Activated CD4-positive, alpha-beta T cell treated with anti-CD3 and anti-CD28 coated beads, Interleukin-2, amount 50 U/mL, for 4 hours (primary cell): Measurements from ENCODE around the gene FTO.

Experiments
- DNase-seq, 2 experiments: peaks; one replicate each; pipeline ENCODE4 v3.0.0-alpha.2; 2020

FTO gene

GRCh38 chr16:53756275-53756996 lies 52.5 kb downstream of the FTO start:
- no peak for DNase-seq

GRCh38 chr16:53757971-53758609 lies 54.1 kb downstream of the FTO start:
- DNase-seq = no peak

- no peak for DNase-seq
Measured at GRCh38 chr16:53761962-53762703, 58.2 kb downstream of the FTO start.

GRCh38 chr16:53766304-53767016 lies 62.5 kb downstream of the FTO start:
- DNase-seq = no peak

- no peak for DNase-seq
Measured at GRCh38 chr16:53768167-53768566, 64.2 kb downstream of the FTO start.

GRCh38 chr16:53768593-53768992 lies 64.6 kb downstream of the FTO start:
- no peak for DNase-seq

GRCh38 chr16:53769185-53769584 lies 65.2 kb downstream of the FTO start:
- DNase-seq = no peak

GRCh38 chr16:53769787-53770186 lies 65.8 kb downstream of the FTO start:
- no peak for DNase-seq

- DNase-seq = no peak
Measured at GRCh38 chr16:53770641-53771040, 66.7 kb downstream of the FTO start.

GRCh38 chr16:53771655-53772497 lies 67.9 kb downstream of the FTO start:
- no peak for DNase-seq

GRCh38 chr16:53773150-53773846 lies 69.3 kb downstream of the FTO start:
- DNase-seq = no peak

GRCh38 chr16:53773881-53774280 lies 69.9 kb downstream of the FTO start:
- no peak for DNase-seq

GRCh38 chr16:53775106-53775820 lies 71.3 kb downstream of the FTO start:
- DNase-seq = no peak

GRCh38 chr16:53775821-53776431 lies 72.0 kb downstream of the FTO start:
- no peak for DNase-seq

- no peak for DNase-seq
Measured at GRCh38 chr16:53779186-53779585, 75.2 kb downstream of the FTO start.

GRCh38 chr16:53780051-53780450 lies 76.1 kb downstream of the FTO start:
- no peak for DNase-seq

- DNase-seq = no peak
Measured at GRCh38 chr16:53781023-53781605, 77.2 kb downstream of the FTO start.

GRCh38 chr16:53782148-53782547 lies 78.2 kb downstream of the FTO start:
- DNase-seq = no peak

GRCh38 chr16:53784291-53784690 lies 80.3 kb downstream of the FTO start:
- no peak for DNase-seq

- no peak for DNase-seq
Measured at GRCh38 chr16:53785044-53785443, 81.1 kb downstream of the FTO start.
